ENCODE measurements around the gene SLC27A5. TPM values are rescaled to one million over a fixed set of nuclear protein-coding genes. Genes with fewer than 3 reads are reported as not detected.
A peak's percentile ranks its signal among the peaks of the same experiment; 100 is the strongest.

SLC27A5 gene
- total RNA-seq, 2 donors from 2014 or later: 5.4 to 9.9 TPM

GRCh38 chr19:58554494-58555368, 42.9 kb upstream of the SLC27A5 start, which contains the start of gene CHMP2A:
Gene CHMP2A (minus strand): TSS chr19:58555105. CDS start chr19:58554212, 893 bp downstream.
- no peaks in the 10 kb centered on the region for H3K9me3 ChIP-seq
- ATAC-seq (peak; percentile 55), DNase-seq (peak; percentile 98)
- TF ChIP-seq POLR2A (IDR thresholded peaks at IDR 0.05) (peak; percentile 52 to 82 (median 79)), CTCF (IDR thresholded peaks at IDR 0.05) (no peak)
- 0% methylated on average over 24 to 69 of the region's 69 CpGs for WGBS, 2 donors
- intact Hi-C loops (cut with DNase I): no loop called here
- peaks cover 4 to 19% of the 10 kb centered on the region in 2 donors for H3K36me3 ChIP-seq (replicated peaks in 1 of 2; ENCODE audit: insufficient read depth in 1 of 2, low read depth in 2 of 2)
- no peaks in the 10 kb centered on the region for H3K27me3 ChIP-seq
- H3K4me3 ChIP-seq: peak within 1 kb of the TSS; percentile 53 to 67
- H3K27ac ChIP-seq: peak within 1 kb of the TSS; percentile 72 to 97 (median 95)
- H3K4me1 ChIP-seq: peaks cover 43% of the 10 kb centered on the region

- WGBS, 2 donors: 19 to 31% methylated on average over 18 of the region's 18 CpGs
- Histone ChIP-seq H3K4me1 (peaks cover 41% of the 10 kb centered on the region), H3K36me3 (replicated peaks in 1 of 2; ENCODE audit: insufficient read depth in 1 of 2, low read depth in 2 of 2) (peaks cover 6 to 27% of the 10 kb centered on the region in 2 donors), H3K27ac (peak overlapping the region; percentile 72 to 97 (median 95)), H3K4me3 (peak overlapping the region in 1 of 2 donors; percentile 53), H3K9me3 (no peaks in the 10 kb centered on the region), H3K27me3 (no peaks in the 10 kb centered on the region)
- DNase-seq: peak in 1 of 4 donors; percentile 26
- intact Hi-C loops (cut with DNase I): no loop called here
- no peak for TF ChIP-seq POLR2A (IDR thresholded peaks at IDR 0.05)
- no peak for TF ChIP-seq CTCF (IDR thresholded peaks at IDR 0.05)
- no peak for ATAC-seq
These were observed 42.2 kb upstream of the SLC27A5 start for GRCh38 chr19:58553799-58554493.

GRCh38 chr19:58552655-58553054, 40.9 kb upstream of the SLC27A5 start:
- intact Hi-C loops (cut with DNase I): no loop called here
- Histone ChIP-seq H3K27me3 (no peaks in the 10 kb centered on the region), H3K27ac (no peak overlapping the region), H3K9me3 (no peaks in the 10 kb centered on the region), H3K4me3 (no peak overlapping the region), H3K4me1 (peaks cover 40% of the 10 kb centered on the region), H3K36me3 (replicated peaks in 1 of 2; ENCODE audit: insufficient read depth in 1 of 2, low read depth in 2 of 2) (peaks cover 16 to 40% of the 10 kb centered on the region in 2 donors)
- DNase-seq (no peak), ATAC-seq (no peak)
- TF ChIP-seq POLR2A (IDR thresholded peaks at IDR 0.05): no peak
- no peak for TF ChIP-seq CTCF (IDR thresholded peaks at IDR 0.05)
- 86 to 95% methylated on average over 2 of the region's 2 CpGs for WGBS, 2 donors

GRCh38 chr19:58551577-58552471, 40.0 kb upstream of the SLC27A5 start:
- ATAC-seq: no peak
- peaks cover 16 to 43% of the 10 kb centered on the region in 2 donors for H3K36me3 ChIP-seq (replicated peaks in 1 of 2; ENCODE audit: insufficient read depth in 1 of 2, low read depth in 2 of 2)
- WGBS, 2 donors: 87 to 92% methylated on average over 15 to 18 of the region's 18 CpGs
- DNase-seq: peak in 1 of 4 donors; percentile 11
- peaks cover 34% of the 10 kb centered on the region for H3K4me1 ChIP-seq
- H3K9me3 ChIP-seq: no peaks in the 10 kb centered on the region
- H3K4me3 ChIP-seq: no peak overlapping the region
- TF ChIP-seq POLR2A (IDR thresholded peaks at IDR 0.05): no peak
- TF ChIP-seq CTCF (IDR thresholded peaks at IDR 0.05): no peak
- no peak overlapping the region for H3K27ac ChIP-seq
- intact Hi-C loops (cut with DNase I): no loop called here
- no peaks in the 10 kb centered on the region for H3K27me3 ChIP-seq

Measured in body of pancreas (tissue), 4 donors.